Activated naive CD4-positive, alpha-beta T cell (primary cell): ENCODE data around the gene HNMT.
"Not testable (repeated sequence)": the region's sequence is repeated elsewhere in the genome, so short reads cannot be mapped to it uniquely, and the experiment has no call there.

Experiments used
- DNase-seq, 4 experiments: peaks; one replicate each; lab custom pipeline; 2025; lab: John Stamatoyannopoulos, UW

The HNMT gene

DNA sequence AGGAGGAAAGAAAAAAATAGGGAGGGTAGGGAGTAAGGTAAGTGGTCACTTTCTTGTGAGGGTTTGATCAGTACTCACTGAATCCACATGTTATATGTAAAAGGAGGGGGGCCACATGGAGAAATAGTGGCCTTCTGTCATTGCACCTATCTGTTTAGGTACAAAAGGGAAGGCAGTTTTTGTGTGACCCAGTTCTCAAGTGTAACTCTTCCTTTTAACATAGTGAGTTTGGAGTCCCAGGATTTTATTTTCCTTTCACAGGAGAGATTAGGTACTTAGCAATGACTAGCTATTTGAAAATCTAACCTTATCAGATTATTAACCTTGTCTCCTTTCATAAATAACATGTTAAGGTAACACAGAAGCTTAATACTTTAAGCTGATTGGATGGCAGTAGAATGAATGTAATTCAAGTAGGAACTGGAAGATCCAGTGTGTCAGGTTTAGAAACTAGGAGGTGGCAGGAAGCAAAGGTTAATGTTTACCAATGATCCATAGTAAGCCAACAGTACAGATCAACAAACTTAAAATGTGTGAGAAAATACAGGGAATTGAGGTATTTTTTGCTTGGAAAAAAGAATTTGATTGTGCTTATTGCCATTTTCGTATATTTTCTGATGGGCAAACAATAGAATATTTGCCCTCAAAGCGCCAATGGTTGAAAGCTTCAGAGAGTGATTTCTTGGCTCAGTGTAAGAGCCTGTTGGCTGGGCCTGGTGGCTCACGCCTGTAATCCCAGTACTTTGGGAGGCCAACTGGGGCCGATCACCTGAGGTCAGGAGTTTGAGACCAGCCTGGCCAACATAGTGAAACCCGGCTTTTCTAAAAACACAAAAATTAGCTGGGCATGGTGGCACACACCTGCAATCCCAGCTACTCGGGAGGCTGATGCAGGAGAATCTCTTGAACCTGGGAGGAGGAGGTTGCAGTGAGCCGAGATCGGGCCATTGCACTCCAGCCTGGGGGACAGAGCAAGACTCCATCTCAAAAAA is 11.3 kb downstream of the HNMT start:
- no peak for DNase-seq

- DNase-seq, result no peak
Measured at GRCh38 chr2:137976274-137976673, 12.0 kb downstream of the HNMT start.

- DNase-seq, result no peak
Measured at GRCh38 chr2:137977790-137978189, 13.5 kb downstream of the HNMT start.

- DNase-seq, result no peak
Measured at GRCh38 chr2:137980459-137980858, 16.2 kb downstream of the HNMT start.

DNA sequence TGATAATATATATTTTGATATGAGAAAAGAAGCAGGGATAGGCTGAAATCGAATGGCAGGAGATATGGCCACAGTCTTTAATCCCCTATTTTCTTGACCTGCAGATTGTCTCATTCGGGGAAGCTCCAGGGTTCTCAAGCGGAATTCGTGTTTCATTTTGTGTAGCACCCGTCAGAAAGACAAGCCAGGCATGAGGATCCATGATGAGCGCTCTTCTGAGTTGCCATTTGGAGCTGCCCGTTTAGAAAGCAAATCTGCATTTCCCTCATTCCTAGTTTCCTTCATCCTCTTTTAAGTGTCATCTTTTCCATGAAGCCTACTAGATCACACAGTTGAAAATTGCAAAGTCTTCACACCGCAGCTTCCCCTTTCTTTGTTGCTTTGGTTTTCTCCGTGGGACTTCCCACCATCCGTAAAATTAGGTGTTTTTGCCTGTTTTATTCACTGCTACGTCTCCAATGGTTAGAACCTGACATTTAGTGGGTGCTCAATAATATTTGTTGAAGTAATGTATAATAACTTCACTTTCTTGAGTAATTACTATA is 16.9 kb downstream of the HNMT start:
- DNase-seq, result no peak

- no peak for DNase-seq
Measured at GRCh38 chr2:137983581-137983980, 19.3 kb downstream of the HNMT start.

DNA sequence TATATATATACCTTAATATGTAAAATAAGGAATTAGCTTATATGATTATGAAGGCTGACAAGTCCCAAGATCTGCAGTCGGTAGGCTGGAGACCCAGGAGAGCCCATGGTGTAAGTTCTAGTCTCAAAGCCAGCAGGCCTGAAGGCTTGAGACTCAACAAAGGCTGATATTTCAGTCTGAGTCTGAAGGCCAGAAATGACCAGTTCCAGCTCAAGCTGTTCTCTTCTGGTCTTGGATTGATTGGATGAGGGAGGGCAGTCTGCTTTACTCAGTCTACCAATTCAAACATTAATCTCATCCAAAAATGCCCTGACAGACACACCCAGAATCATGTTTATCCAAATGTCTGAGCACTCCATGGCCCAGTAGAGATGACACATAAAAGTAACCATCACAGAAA is 22.0 kb downstream of the HNMT start:
- no peak for DNase-seq

- DNase-seq, result no peak
Measured at GRCh38 chr2:137987011-137987410, 22.7 kb downstream of the HNMT start.

GRCh38 chr2:137991078-137991477 is 26.8 kb downstream of the HNMT start:
- no peak for DNase-seq

DNA sequence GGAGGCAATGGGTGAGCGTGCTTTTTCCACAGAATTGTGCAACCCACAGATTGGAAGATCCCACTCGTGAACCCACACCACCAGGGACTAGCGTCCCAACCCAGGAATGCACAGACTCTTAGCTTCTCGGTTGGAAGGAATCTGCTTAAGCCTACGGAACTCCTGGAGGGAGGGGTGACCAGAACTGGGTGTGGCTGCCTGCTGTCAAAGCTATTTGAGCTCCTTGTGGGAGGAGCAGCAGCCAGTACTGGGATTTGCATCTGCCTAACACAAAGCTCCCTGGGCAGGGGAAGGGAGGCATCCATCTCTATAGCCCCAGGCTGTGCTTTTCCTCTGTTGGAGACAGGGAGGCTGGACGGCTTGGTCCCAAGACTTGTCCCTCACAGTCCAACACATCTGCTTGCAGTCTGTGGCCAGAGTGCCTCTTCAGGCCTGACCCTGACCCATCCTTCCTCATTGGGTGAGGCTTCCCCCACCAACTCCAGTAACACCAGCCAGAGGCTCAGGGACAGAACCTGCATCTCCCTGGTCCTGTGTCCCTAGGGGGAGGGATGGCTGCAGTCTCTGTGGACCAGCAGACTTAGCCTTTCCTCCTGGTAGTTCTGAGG is 27.9 kb downstream of the HNMT start:
- no peak for DNase-seq

- not testable (repeated sequence) for DNase-seq
Measured at GRCh38 chr2:137993715-137994476, 29.6 kb downstream of the HNMT start.

GRCh38 chr2:137995368-137995767 is 31.1 kb downstream of the HNMT start:
- DNase-seq, result not testable (repeated sequence)

DNA sequence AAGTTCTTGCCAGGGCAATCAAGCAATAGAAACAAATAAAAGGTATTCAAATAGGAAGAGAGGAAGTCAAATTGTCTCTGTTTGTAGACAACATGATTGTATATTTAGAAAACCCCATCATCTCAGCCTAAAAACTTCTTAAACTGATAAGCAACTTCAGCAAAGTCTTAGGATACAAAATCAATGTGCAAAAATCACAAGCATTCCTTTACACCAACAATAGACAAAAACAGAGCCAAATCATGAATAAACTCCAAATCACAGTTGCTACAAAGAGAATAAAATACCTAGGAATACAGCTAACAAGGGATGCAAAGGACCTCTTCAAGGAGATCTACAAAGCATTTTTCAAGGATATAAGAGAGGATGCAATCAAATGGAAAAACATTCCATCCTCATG is 31.9 kb downstream of the HNMT start:
- not testable (repeated sequence) for DNase-seq

DNA sequence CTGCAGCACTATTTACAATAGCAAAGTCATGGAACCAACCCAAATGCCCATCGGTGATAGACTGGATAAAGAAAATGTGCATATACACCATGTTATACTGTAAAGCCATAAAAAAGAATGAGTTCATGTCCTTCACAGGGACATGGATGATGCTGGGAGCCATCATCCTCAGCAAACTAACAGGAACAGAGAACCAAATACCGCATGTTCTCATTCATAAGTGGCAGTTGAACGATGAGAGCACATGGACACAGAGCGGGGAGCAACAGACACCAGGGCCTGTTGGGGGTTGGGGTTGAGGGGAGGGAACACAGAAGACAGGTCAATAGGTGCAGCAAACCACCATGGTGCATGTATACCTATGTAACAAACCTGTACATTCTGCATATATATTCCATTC is 33.5 kb downstream of the HNMT start:
- no peak for DNase-seq

GRCh38 chr2:137998503-137998902 is 34.2 kb downstream of the HNMT start:
- DNase-seq, result no peak

DNA sequence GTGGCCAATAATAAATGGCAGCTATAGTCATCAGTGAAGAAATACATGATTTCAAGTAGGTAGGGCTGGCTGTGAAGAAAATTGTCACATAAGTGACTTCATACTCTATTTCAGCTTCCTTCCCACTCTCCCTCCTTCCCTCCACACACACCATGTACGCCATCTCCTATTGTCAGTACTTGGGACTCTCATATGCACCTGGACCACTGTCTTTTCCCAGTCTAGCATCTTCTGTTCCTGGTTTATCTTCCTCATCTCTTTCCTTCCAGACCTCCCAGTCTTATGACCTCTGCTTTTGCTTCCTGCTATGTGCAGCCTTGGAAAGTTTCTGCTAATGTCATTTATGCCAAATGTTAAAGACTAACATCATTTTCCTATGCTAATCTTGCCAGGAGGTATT is 35.0 kb downstream of the HNMT start:
- DNase-seq, result no peak

- no peak for DNase-seq
Measured at GRCh38 chr2:138000009-138000408, 35.7 kb downstream of the HNMT start.

GRCh38 chr2:138000796-138001195 is 36.5 kb downstream of the HNMT start:
- no peak for DNase-seq

GRCh38 chr2:138003411-138003810 is 39.1 kb downstream of the HNMT start:
- DNase-seq, result no peak

- DNase-seq, result no peak
Measured at GRCh38 chr2:138007431-138007830, 43.2 kb downstream of the HNMT start.

DNA sequence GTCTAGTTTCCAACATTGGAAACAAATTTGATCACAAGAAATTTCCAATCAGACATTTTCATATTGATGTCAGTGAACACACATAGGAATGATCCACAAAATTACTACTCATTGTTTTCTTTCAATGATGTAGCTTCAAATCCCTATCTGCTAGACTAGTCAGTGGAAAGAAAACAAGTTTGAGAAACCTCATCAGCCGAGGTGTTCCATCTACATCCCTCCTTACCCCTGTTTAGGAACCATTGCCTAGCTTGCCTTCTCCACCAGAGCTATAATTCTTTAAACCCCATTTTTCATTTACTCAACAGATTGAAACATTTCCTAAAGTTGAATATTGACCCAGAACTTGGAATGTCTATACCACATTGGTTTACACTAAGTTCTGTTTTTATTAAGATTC is 45.3 kb downstream of the HNMT start:
- no peak for DNase-seq

DNA sequence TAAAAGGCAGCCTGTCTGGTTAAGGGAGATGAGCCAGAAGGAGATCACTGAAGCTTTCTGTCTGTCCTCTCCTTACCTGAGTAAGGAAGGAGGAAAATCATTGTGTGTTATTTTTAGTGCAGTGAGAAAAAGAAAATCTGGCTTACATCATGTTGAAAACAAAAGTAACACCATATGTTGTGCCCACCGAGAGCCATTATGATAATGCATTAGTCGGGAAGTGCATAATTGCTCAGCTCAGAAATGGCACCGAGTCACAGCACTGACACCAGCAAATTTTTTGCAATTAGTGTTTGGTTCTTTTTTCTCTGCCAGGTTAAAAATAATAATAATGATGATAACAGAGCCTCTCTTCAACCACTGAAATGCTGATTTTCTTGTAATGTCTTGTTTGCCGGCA is 46.6 kb downstream of the HNMT start:
- DNase-seq, result no peak
